ENCODE results near the gene LTBP3. TPM values are rescaled to one million over a fixed set of nuclear protein-coding genes. Genes with fewer than 3 reads are reported as not detected.

The LTBP3 gene
- total and polyA plus RNA-seq, 2 of the 13 experiments (the other 11 are each of a cell fraction or from before 2014, with no cell fraction given) = 12.2 to 68.1 TPM

GRCh38 chr11:65588199-65589054 lies 30.3 kb upstream of the LTBP3 start (continued):
- TF ChIP-seq ATRX (CRISPR knock-in tag; IDR thresholded peaks at IDR 0.05; ENCODE audit: borderline replicate concordance) (no peak), DZIP1 (CRISPR knock-in tag; IDR thresholded peaks at IDR 0.05) (no peak), KAT8 (CRISPR knock-in tag; IDR thresholded peaks at IDR 0.05) (no peak), LCORL (IDR thresholded peaks at IDR 0.05) (no peak), LCORL (CRISPR knock-in tag; IDR thresholded peaks at IDR 0.05) (no peak), NKX3-1 (CRISPR knock-in tag; IDR thresholded peaks at IDR 0.05) (no peak), DDIT3 (CRISPR knock-in tag; IDR thresholded peaks at IDR 0.05) (no peak), NFKBIZ (CRISPR knock-in tag; IDR thresholded peaks at IDR 0.05) (no peak), ZNF503 (CRISPR knock-in tag; IDR thresholded peaks at IDR 0.05) (no peak), FLYWCH1 (CRISPR knock-in tag; IDR thresholded peaks at IDR 0.05) (no peak), THAP9 (CRISPR knock-in tag; IDR thresholded peaks at IDR 0.05; ENCODE audit: borderline replicate concordance) (no peak), ZNF160 (CRISPR knock-in tag; IDR thresholded peaks at IDR 0.05) (no peak), ZNF629 (CRISPR knock-in tag; conservative IDR thresholded peaks at IDR 0.05) (no peak), ZNF574 (CRISPR knock-in tag; IDR thresholded peaks at IDR 0.05) (peak; percentile 39; the same call in 1 of the 2 replicates), GLMP (CRISPR knock-in tag; IDR thresholded peaks at IDR 0.05; ENCODE audit: borderline replicate concordance) (no peak), GABPA (IDR thresholded peaks at IDR 0.05; ENCODE audit: low read depth, low read length) (no peak), GABPA (CRISPR knock-in tag; IDR thresholded peaks at IDR 0.05; ENCODE audit: low read depth) (no peak), ZNF550 (CRISPR knock-in tag; IDR thresholded peaks at IDR 0.05; ENCODE audit: borderline replicate concordance) (no peak)
